Retina (tissue), 1 donor: Measurements from ENCODE around the gene ADAM10.

Source experiments
- DNase-seq: peaks from one replicate; pipeline ENCODE4 v3.0.0-alpha.2; 2016

Gene ADAM10

DNA sequence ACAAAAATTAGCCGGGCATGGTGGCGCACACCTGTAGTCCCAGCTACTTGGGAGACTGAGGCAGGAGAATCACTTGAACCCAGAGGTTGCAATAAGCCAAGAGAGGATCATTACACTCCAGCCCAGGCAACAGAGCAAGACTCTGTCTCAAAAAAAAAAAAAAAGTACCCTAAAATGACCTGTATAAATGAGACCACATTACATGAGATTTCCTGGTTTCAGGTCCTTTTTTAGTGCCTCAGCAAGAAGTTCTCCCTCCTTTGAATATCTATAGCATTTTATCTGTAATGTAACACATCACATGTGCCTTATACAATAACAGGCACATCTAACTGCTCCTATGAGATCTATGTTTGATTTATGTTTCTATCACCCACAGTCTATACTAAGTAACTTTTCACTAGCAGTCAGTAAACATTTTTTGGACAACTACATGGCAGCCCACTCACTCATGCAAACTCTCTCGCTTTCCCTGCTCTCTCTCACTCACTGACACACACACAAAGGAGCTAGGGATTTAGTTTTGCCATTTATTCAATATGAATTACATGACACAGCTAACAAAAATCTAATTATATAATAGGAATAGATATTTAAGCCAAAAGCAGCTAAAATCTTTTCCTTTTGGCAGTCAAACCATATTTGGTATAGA is 34.1 kb downstream of the ADAM10 start:
- no peak for DNase-seq

GRCh38 chr15:58710701-58711100 is 38.8 kb downstream of the ADAM10 start:
- no peak for DNase-seq

DNA sequence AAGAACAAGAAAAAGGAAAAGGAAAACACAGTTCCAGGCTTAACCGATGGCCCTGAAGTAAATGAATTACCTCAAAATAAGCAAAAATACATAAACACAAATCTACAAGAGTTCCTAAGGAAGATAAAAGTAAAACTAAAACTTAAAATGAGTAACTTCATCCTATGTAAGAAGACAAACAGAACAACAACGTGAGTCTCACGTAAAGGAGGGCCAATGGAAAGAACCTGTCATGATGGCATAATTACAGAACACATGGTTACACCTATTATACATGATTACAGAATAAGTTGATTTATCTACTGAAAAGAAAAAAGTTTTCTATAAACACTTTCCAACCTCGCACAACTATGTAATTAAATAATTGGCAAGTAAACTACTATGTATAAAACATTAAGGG is 42.1 kb downstream of the ADAM10 start:
- DNase-seq, result no peak

DNA sequence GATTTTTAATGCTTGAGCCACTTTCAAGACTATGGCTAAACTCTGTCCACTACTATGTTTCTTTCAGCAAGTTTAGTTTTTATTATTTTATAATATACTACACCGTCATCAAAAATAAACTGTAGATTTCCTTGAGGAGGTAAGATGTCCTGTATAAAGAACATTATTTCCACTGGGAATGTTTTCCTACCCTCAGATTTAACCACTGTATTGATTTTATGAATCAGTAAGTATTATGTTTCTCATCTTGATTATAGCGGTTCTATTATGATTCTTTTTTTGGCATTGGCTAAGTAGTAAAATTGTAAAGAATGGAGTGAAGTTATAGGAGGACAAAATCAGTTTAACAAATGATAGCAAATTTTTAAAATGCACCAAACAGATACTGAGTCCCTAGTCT is 44.4 kb downstream of the ADAM10 start:
- DNase-seq, result no peak

GRCh38 chr15:58704155-58704865 is 45.2 kb downstream of the ADAM10 start:
- DNase-seq, result no peak

DNA sequence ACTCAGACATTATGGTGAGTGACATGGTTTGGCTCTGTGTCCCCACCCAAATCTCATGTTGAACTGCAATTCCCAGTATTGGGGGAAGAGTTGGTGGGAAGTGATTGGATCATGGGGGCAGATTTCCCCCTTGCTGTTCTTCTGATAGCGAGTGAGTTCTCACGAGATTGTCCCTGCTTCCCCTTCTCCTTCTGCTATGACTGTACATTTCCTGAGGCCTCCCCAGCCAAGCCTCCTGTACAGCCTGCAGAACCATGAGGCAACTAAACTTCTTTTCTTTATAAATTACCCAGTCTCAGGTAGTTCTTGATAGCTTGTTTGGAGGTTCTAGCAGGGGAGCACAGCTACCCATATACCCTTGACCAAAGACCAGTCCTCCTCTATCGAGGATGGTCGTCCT is 45.9 kb downstream of the ADAM10 start:
- DNase-seq, result no peak

DNA sequence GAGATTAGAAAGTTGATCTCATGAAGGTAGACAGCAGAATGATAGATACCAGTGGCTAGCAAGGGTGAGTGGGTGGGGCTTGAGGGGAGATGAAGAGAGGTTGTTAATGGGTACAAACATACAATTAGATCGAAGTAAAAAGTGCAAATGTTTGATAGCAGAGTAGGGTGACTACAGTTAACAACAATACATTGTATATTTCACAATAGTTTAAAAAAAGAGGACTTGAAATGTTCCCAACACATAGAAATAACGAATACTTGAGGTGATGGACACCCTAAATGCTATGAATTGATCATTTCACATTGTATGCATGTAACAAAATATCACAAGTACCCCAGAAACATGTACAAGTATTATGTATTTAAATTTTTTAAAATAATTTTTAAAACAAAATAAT is 47.3 kb downstream of the ADAM10 start:
- DNase-seq, result no peak

- no peak for DNase-seq
Observed at GRCh38 chr15:58701376-58701775, 48.1 kb downstream of the ADAM10 start.

GRCh38 chr15:58699769-58700168 is 49.7 kb downstream of the ADAM10 start:
- no peak for DNase-seq

- no peak for DNase-seq
Observed at GRCh38 chr15:58698887-58699641, 50.4 kb downstream of the ADAM10 start.

GRCh38 chr15:58697220-58697619 is 52.3 kb downstream of the ADAM10 start:
- DNase-seq, result no peak

GRCh38 chr15:58696738-58697137 is 52.8 kb downstream of the ADAM10 start:
- no peak for DNase-seq

GRCh38 chr15:58694641-58695398 is 54.7 kb downstream of the ADAM10 start:
- no peak for DNase-seq

DNA sequence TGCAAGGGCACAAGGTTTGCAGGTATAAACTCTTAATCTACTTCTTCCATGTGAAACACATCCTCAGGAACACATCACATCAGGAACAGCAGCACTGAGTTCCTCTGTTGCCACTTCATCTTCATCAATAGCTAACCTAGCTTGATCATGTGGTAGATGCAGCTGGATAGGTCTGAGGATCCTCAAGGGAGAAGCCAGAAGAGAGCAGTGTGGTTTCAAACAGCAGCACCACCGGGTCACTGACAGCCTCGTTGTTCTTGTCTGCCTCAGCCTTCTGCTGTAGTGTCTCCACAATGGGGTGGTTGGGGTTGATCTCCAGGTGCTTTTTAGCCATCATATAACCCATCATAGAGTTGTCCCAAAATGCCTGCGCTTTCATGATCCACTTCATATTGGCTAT is 58.8 kb downstream of the ADAM10 start:
- DNase-seq, result no peak

GRCh38 chr15:58689646-58690045 is 59.9 kb downstream of the ADAM10 start:
- no peak for DNase-seq

DNA sequence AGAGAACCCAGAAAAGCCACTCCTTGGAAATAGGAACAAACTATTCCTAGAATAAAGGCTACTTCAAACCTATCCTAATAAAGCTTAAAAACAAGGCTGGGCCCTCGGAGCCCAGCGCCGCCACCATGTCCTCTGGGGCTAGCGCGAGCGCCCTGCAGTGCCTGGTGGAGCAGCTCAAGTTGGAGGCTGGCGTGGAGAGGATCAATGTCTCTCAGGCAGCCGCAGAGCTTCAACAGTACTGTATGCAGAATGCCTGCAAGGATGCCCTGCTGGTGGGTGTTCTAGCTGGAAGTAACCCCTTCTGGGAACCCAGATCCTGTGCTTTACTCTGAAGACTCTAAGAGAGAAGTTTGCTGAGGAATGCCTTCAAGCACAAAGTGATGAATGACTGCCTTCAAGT is 63.2 kb downstream of the ADAM10 start:
- DNase-seq, result no peak

DNA sequence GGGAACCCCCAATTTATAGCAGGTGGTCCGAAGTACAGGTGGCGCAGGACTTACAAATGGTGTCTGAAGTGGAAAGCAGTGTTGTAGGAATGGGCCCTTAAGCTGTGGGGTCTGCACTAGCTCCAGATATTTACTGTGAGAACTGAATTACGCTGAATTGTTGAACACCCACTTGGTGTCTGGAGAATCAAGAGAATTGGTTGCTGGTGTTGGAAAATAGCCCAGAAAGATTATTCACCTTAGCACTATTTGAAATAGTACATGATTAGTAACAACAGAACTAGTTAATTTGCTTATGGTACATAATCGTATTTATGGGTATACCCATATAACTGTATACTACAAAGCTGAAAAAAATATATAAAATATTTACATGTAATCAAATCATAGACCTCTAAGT is 64.8 kb downstream of the ADAM10 start:
- DNase-seq, result no peak

- peak; percentile 14 for DNase-seq
Observed at GRCh38 chr15:58684036-58684710, 65.3 kb downstream of the ADAM10 start.

- no peak for DNase-seq
Observed at GRCh38 chr15:58682234-58682633, 67.3 kb downstream of the ADAM10 start.

DNA sequence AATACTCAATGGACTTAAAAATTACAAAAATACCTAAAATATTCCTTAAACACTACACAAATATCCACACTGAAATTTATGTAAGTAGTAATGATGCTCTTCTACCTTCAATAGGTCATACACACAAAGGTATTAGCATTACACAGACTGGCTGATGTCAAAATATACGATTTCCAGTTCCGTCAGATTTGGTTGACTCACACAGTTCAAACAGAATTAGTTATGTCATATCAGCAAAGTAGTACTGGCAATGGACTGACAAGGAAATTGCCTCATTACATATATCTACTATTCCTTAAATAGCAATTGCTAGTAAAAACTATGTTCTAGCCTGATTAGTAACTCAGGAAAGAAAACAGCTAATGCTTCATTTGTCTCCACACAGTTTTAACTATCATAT is 70.8 kb downstream of the ADAM10 start:
- no peak for DNase-seq

DNA sequence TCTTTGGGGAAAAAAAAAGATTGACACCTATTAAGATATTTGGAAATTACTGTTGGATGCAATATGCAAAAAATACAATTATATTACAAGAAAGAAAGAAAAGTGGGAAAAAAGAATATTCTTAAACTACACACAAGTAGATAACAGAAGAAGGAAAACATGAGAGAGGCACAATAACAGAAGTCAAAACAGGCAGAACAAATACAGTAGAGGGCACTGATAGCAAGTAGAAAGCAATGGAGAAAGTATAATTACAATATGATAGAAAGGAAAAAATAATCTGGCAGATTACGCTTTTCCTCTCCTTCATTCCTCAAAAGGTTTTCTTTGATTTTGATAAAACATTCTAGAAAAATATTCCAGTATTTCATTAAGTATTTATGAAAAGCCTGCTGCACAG is 72.1 kb downstream of the ADAM10 start:
- no peak for DNase-seq

- no peak for DNase-seq
Observed at GRCh38 chr15:58676766-58677165, 72.7 kb downstream of the ADAM10 start.

GRCh38 chr15:58671186-58671585 is 78.3 kb downstream of the ADAM10 start:
- no peak for DNase-seq
